Cortex of kidney (tissue), 1 donor: Measurements from ENCODE around the gene GDF7.

Source experiments
- DNase-seq: peaks from one replicate; lab custom pipeline; 2025; lab: John Stamatoyannopoulos, UW

GDF7 gene

DNA sequence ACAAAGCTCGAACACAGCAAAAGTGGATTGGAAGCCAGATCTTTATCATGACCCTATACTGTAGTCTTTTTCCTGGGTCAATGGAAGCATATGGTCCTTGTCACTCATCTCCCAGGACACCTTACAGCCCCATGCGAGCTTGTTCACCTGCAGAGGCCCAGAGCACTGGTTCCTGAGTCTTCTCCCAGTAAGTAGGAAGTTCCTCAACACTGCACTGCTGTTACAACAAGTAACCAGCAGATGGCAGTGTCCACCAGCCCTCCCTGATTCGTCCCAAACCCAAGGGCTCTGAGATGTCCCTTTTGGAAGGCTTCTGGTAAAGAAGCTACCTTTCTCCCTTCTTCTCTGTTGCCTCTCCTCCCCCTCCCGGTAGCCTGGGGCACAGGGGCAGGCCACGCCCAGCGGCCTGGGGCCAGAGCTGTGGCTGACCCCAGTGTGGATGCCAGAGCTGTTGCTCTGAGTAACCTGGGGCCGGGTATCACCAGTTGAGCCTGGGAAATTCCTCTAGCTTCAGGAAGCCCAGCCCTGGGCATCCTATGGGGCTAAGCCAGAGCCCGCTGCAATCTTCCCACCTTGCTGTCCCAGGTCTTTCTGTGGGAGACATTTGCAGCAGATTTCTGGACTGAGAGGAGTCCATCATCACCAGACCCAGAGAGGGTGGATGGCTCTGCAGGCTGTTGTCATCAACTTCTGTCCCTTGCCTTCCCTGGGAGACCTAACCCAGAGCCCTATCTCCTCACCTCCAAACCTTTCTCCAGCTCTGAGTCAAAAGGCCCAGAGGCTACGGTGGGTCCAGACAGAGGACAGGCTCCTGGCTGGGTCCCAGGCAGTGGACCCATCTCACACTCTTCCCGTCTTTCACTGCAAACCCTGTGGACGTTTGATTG lies 5.3 kb upstream of the GDF7 start:
- DNase-seq = no peak

DNA sequence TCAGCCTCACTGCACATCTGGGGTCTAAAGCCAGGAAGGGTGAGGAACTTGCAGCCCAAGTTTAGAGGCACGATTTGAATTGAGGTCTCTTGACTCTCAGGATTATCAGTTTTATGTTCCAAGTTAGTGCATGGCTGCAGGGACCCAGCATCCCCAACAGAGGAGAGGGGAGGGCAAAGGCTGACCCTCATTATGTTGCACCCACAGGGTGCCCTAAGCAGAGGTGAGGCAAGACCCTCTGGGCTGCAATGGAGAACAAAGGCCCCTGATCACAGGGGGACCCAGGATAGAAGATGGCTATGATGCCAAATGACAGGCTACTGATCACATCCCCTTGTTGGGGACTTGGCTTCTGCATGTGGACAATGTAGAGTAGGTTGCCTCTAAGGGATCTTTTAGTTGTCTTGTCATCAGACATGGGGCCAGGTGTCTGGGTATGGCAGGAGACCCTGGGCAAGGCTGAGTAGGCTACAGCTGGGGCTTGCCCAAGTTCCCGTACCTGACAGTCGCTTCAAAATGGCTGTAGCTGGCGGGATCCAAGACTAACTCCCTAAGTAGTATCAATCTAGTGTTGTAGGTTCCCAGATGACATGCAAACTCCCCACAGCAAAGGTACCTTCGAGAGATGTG lies 4.5 kb upstream of the GDF7 start:
- DNase-seq = no peak

DNA sequence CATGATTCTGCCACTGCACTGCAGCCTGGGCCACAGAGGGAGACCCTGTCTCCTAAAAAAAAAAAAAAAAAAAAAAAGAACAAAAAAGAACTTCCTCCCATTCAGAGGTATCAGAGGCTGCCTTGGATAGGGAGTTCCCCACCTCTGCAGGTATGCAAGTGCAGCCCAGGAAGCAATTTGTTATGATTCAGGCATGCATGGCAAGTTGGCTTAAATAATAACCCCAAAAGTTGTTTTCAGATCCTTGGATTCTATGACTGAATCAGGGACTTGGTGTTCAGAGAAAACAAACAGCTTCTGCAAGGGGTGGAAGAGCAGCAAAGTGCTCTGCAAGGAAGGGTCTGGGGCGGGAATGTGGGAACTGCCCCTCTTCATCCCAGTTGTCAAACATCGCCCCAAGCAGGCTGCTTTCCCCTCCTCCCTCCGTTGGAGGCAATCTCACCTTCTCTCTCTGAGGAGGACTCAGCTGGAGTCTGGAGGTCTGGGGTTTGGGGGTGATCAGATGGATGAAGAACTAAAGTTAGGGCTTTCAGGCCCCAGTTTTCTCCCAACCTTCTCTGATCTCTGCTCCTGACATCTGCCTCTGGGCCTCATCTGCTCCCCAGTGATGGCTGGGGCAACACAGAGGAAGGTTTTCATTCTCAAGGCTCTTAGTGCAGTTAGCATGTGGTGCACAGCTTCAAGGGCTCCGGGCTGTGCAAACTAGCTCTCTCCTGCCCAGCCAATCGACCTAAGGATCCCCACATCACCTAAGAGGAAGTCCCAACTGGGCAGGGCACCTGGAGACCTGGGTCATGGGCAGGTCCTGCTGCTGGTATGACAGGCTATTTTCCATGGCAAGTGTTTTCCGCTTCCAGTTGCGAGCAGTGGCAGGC lies 3.5 kb upstream of the GDF7 start:
- DNase-seq = no peak

DNA sequence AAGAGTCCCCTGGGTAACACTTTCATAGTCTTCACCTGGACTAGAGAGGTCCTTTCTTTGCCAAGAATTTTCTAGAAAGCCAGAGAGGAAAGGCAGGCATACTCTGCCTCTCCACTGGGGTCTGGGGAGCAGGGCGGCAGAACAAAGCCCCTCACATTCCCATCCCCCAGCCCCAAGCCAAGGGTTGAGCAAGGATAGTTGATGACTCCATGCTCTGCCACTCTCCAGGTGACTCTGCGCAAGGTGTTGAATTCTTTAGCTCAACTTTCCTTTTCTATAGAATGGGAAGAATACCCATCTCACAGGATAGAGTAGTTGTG lies 2.9 kb upstream of the GDF7 start:
- no peak for DNase-seq

DNA sequence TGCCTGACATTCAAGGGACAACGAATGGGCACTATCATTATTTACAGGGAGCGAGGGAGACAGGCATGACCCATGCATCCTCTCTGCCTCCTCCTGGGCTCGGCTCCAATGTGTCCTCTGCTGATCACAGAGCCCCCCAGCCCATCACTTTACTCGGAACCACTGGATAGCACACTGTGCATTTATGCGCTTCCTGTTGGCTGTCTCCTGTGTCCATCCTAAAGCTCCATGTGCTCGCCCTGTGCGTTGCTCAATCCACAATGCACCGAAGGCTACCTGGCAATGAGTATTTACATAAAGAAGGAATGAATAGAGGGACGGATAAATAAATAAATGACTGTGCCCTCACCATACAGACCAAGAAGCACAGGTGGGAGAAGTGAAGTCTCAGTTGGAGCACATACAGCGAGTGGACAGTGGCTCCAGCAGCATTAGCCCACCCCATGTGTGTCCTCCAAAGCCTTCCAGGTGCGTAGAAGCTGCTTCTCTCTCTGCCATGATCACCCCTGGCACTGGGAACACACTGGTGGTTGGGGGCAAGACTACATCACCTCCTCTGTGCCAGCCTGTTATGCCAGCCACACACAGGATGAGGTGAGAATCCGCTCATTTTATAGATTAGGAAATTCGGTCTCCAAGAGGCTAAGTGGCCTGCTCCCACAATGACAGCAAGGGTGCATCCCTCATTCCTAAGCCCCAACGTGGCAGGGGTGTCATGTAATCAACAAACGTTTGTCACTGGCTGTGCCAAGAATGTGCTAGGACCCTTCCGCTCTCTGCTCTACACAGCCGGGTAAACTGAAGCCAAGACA lies 2.3 kb upstream of the GDF7 start:
- no peak for DNase-seq

DNA sequence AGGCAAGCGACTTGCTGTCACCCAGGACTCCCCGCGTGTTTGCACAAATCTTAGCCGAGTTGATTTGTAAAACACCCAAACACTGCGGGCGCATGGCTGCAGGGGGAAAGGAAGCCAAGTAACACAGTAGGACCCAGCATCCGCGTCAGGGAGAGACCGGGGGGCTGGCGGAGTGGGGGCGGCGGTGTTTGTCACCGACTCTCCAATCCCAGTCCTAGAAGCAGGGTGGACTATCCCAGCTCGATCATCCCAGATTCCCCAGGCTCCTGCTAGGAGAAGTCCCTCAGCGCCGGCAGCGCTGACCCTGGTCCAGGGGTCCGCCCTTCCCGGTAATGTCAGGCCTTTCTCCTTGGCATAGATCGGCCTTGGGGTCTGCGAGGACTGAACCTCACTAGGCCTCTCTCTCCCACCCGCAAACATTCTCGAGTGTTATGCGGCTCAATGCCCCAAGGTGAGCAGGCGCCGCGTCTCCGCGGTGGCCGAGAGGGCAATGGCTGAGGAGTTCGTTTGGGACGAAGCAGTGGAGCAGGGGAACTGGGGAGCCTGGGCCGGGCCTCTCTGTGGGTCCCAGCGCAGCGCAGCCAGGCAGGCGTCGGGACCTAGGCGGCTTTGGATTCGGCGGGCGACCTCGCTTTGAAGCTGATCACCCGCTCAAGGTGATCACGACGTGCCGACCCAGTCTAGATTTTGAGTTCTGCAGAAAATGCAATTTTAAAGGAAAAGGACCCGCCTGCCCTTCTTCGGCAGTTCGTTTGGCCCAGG lies 1.5 kb upstream of the GDF7 start:
- DNase-seq = no peak

DNA sequence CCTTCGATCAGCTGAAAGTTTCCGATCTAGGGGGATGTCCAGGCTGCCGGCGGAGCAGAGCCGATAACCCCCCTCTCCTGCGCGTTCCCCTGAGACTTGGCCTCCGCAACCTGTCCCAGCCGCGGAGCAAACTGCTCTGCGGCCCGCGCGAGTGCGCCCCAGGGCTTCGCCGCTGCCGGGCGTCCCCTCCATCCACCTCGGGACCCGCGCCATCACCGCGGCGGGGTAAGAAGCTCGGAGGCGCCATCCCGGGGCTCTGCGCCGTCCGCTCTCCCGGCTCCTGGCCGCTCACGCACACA lies 990 bp upstream of the GDF7 start:
- DNase-seq = no peak

DNA sequence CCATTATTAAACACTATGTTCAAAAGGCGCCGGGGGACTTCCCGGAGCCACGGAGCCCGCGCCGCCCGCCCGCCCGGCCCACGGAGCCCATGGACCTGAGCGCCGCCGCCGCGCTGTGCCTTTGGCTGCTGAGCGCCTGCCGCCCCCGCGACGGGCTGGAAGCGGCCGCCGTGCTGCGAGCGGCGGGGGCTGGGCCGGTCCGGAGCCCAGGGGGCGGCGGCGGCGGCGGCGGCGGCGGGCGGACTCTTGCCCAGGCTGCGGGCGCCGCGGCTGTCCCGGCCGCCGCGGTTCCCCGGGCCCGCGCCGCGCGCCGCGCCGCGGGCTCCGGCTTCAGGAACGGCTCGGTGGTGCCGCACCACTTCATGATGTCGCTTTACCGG lies 197 bp downstream of the GDF7 start:
- no peak for DNase-seq

DNA sequence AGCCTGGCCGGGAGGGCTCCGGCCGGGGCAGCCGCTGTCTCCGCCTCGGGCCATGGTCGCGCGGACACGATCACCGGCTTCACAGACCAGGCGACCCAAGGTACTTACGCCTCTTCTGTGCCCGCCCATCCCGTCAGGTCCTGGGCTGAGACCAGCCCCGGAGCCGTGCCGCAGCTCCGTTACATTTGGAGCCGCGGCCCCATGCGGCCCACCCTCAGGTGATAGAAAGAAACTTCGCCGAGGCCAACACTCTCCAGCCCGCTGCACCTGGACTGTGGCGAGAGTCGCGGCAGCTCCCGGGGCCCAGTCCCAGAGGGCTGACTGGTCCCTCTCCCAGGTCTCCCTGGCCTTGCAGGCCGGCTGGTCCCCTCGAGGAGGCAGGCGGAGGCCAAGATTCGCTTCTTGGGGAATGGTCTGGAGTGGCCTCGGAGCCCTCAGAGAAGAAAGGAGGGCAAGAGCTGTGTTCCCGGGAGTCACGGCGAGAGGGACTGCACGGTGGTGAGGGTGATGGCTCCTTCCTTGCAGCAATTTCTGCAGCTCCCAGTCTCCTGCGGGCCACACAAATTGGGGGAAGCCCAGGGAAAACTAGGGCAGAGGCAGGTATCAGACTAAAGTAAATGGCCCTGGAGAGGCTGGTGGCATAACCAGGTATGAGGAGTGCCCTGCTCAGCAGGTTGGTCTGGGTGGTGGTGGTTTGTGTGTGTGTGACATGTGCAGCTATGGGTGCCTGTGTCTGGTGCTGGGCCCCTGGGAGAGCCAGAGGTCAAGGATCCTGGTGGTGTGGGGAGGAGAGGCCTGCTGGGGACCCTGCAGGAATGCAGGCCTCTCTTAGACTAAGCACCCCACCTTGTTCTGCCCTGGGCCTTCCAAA lies 822 bp downstream of the GDF7 start:
- no peak for DNase-seq

DNA sequence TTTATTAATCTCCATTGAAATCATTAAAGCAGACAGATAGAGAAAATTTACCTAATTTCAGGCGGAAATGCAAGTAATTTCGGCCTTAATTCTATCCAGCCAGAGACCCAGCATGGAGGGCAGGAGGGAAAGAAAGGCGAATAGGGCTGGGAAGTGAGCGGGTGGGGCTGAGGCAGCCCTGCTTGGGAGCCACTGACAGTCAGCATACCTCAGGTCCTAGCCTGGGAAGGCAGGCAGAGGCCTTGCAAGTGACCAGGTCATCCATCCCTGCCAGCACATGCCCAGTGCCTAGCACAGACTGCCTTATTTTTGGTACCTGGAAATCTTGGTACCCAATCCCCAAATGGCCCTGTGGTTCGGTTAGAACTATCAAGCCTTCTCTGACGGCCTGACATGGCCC lies 1.5 kb downstream of the GDF7 start:
- DNase-seq = no peak

DNA sequence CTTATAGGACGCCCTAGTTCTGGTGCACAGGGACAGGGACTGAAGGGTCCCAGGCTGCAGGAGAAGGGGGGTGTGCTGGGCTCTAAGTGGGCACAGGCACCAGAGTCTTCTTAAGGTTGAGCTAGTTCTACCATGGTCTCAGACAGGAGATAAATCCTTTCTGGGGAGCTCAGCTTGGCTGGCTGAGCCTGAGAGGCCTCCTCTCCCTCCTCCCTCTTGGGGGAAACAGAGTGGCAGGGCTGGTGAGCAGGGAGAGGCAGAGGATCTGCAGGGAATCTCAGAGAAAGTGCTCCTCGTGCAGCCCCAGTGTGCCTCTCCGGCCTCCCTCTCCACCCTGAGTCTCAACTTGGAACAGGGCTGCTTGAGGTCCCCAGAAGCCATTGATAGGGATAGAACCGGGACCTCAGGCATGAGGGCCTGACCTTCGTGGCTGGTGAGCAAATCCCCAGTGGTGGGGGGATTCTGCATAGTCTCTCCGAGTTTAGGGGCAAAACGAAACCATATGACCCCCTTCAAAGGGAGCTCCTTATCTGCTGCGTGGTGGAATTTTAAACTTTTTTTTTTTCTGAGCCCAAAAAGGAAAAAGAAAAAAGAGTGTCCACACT lies 2.0 kb downstream of the GDF7 start:
- DNase-seq = no peak

DNA sequence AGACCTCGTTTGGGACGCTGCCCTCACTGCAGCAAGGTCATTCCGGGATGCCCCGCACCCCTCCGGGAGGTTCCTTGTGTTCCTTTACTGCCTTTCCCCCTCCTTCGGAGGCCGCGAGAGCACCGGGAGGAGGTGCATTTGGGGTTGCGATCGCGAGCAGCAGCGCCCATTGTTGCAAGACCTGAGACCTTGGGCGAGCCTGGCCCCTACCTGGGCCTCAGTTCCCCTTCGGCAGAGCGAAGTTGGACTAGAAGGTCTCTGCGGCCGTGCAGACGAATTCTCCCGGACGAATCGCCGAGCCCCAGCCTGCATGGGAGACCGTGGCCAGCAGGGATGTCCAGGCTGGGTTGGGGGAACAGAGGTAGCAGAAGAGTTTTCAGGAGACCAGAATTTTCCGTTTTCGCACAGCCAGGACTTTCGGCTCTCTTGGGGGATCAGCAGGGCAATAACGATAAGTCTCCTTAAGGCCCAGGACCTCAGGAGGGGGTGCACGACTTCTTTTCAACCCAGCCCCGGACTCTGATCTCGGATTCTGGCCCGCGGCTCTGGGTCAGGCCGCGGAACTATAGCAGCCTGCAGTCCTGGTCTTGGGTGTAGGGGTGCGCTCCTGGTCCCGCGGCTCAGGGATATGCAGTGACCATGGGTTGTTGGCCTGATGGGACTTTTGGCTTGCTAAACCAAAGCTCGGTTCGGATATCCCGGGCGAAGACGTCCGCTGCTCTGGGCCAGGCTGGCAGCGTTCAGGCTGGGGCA lies 2.8 kb downstream of the GDF7 start:
- DNase-seq = no peak

DNA sequence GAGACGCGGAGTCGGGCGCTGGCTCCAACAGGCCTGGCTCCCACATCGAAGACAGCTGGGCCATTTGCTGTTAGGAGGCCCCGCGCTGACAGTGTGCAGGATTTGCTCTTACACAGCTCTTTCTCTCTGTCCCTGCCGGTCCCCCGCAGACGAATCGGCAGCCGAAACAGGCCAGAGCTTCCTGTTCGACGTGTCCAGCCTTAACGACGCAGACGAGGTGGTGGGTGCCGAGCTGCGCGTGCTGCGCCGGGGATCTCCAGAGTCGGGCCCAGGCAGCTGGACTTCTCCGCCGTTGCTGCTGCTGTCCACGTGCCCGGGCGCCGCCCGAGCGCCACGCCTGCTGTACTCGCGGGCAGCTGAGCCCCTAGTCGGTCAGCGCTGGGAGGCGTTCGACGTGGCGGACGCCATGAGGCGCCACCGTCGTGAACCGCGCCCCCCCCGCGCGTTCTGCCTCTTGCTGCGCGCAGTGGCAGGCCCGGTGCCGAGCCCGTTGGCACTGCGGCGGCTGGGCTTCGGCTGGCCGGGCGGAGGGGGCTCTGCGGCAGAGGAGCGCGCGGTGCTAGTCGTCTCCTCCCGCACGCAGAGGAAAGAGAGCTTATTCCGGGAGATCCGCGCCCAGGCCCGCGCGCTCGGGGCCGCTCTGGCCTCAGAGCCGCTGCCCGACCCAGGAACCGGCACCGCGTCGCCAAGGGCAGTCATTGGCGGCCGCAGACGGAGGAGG lies 3.5 kb downstream of the GDF7 start:
- DNase-seq = no peak

DNA sequence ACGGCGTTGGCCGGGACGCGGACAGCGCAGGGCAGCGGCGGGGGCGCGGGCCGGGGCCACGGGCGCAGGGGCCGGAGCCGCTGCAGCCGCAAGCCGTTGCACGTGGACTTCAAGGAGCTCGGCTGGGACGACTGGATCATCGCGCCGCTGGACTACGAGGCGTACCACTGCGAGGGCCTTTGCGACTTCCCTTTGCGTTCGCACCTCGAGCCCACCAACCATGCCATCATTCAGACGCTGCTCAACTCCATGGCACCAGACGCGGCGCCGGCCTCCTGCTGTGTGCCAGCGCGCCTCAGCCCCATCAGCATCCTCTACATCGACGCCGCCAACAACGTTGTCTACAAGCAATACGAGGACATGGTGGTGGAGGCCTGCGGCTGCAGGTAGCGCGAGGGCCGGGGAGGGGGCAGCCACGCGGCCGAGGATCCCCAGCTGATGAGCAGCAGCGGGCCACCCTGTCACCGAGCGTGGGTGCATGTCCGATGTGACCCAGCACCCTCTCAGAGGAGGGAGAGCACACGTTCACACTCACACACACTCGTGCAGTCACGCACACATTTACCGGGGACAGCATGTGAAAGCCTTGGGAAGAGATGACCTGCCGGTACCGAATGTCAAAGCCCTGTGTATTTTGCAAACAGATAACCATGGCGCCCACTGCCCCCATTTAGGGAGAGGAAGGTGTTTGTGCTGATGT lies 4.2 kb downstream of the GDF7 start:
- DNase-seq = no peak

DNA sequence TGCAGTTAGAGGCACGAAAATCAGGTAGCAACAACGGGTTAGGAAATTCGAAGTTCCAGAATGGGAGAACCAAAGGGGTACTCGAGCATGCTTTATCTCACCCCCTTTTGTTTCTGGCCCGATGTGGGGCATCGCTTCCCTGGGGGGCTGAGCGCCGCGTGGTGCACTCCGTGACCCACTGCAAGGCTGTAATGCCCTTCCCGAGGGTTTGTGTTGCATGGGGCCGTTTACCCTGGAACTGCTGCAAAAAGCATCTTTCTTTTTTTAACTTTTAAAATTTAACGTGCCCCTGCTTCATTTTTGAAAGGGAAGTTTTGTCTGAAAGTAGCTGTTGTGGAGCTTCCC lies 4.8 kb downstream of the GDF7 start:
- DNase-seq = no peak

DNA sequence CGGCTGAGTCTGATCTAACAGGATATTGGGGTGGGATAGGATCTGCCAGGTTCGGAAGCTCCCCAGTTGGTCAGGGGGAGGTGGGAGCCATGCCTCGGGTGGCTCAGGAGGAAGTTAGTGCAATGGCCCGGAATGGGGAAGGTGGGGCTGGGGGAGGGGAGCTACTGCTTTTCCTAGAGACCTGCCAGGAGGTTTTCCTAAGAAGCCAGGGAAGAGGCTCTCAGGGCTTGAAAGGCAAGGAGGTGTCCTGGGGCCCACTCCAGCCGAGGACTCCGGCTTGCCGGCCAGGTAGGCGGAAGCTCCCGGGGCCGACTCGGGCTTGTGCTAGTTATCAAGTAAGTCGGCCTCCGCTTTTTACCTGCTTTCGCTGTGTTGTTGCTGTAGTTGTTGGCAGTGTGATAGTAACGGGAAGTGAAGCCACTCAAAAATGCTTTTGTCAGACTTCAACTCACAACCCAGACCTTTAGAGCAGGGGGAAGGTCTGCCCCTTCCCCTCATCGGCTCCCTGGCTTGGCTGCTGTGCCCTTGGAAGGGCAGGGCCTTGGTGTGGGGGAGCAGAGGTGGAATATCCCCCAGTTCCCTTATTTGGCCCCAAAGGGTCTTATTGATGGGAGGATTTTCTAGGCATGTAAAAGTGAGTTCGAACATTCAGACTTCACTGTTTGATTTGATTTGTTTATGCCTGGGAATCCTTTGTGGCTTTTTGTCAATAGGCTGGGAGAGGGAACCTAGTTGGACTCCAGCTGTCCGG lies 5.4 kb downstream of the GDF7 start:
- no peak for DNase-seq

DNA sequence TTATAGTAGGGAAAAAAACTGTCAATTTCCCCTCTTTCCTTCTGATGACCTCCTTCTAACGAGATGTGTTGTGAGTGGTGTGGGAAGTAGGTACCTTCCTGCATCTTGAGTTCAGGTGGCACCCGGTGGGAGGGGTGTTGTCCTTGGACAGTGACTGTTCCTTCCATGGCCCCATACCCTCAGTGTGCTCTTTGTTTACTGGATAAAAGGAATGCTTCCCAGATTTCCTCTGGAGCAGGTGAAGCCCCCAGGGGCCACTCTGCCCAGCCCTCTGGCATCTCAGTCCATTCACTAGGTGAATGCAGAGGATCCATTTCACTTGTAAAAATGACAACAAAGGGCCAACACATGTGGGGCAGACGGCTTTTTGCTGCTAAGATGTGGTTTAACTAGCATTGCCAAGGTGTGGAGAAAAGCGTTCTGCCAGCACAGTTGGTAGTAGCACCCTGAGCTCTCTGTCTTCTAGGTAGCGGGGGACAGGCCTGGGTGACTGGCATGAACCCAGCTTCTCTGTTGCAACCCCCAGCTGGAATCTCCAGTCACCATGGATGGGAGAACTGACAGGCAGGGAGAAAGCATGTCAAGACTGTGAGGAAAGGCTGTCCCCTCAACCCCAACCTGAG lies 6.9 kb downstream of the GDF7 start:
- no peak for DNase-seq
